GM21737 (cell line): ENCODE results near the gene KRT15.

Source experiments
- ATAC-seq: cut with Tn5 transposase; IDR thresholded peaks from one replicate; pipeline ENCODE4 v1.9.1; 2021; ENCODE audit warnings: mild to moderate bottlenecking, moderate library complexity; ENCODE audit not compliant: unreplicated experiment

Gene KRT15

DNA sequence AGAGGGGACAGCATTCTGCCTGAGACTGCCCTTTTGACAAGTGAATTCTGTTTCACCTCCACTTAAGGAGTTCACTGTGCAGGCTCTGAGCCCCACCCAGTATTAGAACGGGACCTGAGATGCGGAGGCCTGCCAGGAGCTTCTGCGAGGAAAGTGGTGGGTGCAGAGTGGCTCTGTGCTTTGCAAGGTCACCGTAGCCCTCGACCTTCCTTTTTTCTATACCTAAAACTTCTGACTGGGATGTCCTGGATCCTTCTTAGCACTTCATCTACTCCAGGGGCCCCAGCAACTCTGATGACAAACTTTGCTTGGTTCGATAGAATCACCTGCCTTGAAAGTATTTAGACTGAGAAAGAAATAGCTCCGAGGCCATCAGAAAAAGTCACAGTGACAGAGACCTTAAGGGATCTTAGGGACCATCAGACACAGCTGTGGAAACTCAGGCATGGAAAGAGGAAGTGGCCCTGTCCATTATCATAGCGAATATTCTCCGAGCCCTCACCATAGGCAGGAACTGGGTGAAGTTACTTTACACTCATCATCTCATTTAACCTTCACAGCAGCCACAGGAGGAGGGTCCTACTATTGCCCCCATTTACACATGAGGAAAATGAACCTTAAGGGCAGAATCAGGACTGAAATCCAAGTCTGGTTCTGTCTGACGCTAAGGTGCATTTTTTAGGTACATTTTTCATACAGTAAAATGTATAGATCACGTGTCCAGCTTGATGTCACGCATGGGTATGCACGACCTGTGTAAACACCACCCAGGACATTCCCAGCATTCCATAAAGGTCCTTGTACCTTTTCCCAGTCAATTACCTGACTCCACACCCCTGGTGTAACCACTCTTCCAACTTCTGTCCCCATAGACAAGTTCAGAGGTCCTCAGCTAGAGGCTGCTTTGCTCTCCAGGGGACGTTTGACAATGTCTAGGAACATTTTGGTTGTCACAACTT, 12.6 kb downstream of the KRT15 start:
- no peak for ATAC-seq

- no peak for ATAC-seq
Measured at GRCh38 chr17:41505007-41505808, 13.5 kb downstream of the KRT15 start, which contains the start of gene KRT13. Gene KRT13 (minus strand): TSS chr17:41505612. CDS start chr17:41505550, 62 bp downstream.

DNA sequence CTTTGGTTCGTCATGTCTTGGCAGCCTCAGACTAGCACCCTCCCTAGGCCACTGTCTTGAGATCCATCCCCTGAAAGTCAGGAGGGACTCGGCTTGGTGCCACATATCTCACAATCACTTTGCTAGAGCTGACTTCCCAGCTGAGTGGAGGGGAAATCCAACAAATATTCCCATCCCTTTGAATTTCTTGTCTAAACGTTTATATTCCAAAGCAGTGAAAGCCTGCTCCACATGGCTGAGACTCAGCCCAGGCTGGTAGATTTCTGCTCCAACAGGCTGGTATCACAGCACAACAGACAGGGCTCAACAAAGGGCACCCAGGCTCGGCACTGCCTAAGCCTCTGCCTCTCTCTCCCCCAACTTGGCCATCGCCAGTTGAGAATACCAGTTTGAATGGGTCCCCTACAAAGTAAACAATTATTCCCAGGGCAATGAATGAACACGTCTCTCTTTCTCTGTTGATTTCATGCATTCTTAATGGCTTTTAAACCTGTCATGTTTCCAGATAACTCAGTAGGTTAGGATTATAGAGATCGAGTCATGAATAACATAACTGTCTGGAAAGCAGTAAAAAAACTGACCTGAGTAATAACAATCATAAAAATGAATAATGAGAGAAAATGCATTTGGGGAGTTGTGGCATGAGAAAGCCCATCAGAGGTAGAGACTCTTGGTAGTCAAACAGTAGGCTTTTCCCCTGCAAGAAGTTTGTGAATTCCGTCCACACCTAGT, 14.3 kb downstream of the KRT15 start:
- no peak for ATAC-seq

- ATAC-seq = no peak
Measured at GRCh38 chr17:41503202-41503601, 15.5 kb downstream of the KRT15 start.

- no peak for ATAC-seq
Measured at GRCh38 chr17:41500131-41500911, 18.4 kb downstream of the KRT15 start.

DNA sequence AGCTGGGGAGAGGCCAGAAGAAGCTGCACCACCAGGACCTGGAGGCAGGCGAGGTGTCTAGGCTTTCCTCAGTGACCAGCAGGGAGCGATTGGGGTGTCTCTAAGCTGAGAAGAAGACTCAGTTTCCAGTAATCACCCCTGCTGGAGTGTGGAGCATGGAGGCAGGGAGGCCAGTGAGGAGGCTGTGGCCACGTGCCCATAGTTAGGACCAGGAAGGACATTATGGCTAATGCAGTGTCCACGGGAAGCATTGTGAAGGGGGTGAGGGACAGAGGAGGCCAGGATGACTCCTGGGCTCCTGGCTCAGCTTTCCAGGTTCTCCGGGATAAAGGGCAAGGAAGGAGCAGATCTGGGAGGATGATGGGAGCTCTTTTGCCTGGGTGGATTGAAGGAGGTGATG, 19.0 kb downstream of the KRT15 start:
- ATAC-seq = no peak

DNA sequence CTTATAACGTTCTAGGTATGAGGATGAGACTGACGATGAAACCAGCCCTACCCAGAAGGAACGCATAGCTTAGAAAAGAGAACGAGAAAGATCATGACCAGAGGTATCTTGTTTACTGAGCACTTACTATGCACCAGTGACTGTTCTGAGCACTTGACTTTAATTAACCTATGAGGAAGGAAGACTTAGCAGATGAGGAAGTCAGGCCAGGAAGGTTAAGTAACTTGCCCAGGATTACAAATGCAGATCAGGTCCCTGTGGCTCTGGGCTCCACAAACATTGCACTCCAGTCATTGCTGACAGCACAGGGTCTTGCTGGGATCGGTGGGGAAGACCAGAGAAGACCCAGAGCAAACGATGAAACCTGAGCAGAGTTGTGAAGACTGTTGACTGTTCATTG, 20.4 kb downstream of the KRT15 start:
- ATAC-seq = no peak

DNA sequence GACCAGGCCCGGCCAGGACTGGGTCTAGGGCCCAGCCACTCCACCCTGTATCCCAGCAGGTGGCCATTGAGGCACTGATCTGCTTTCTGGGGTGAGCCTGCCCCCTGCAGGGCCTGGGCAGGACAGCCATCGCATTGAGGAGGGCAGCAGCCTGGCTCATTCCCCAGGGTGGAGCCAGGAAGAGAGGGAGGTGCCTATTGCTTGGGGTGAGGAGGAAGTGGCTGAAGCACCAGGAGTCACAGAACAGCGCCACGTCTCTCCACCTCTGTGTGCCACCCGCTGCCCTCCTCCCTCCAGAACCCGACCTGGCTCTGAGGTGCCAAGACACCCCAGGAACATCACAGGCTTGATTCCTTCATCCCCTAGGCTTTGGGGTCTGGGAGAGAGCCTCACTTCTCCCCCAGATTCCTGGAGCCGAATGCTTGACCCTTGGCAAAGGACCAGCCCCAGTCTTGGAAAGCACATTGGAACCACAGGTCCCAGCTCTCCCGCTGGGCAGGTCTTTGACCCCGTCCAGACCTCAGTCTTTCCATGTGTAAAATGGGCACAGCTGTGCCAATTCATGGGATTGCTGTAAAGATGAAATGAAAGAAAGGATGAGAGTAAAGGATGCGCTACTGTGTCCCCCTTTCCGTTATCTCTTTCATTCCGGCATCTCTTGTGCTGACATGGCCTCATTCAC, 21.7 kb downstream of the KRT15 start:
- peak; percentile 65 for ATAC-seq

- no peak for ATAC-seq
Measured at GRCh38 chr17:41494524-41494923, 24.2 kb downstream of the KRT15 start.

- ATAC-seq = no peak
Measured at GRCh38 chr17:41492771-41493170, 25.9 kb downstream of the KRT15 start.

DNA sequence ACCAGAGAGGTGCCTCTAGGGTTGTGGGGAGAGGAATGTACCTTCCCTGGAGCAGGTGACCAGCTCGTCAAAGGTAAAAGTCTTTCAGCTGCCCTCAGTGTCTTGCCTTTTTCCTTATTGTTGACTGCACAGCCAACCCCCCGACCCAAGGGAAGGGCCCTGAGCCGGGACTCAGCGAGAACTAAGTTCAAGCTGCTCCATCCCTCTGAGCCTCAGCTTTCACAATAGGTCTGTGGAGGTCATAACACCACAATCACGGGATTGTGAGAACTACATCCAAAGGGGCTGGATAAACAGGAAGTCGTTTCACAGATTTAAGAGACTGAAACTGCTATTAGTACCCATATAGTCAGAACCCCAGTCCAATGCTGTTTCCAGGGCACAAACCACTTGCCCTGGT, 26.3 kb downstream of the KRT15 start:
- no peak for ATAC-seq

DNA sequence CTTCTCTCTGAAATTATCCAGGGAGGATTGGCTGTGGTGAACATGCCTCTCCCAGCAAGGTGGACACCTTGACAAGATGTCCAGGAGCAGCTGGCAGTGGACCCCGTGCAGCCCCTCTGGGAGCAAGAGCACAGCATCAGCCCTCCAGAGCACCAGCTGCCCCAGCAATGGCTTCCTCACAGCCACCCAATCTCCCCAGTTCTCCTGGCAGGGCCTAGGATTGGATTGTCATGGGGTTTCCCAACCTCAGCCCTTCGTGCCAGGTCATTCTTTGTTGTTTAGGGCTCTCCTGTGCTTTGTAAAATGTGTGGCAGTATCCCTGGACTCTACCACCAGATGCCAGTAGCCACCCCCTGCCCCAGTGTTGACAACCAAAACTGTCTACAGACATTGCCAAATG, 27.2 kb downstream of the KRT15 start:
- ATAC-seq = no peak

DNA sequence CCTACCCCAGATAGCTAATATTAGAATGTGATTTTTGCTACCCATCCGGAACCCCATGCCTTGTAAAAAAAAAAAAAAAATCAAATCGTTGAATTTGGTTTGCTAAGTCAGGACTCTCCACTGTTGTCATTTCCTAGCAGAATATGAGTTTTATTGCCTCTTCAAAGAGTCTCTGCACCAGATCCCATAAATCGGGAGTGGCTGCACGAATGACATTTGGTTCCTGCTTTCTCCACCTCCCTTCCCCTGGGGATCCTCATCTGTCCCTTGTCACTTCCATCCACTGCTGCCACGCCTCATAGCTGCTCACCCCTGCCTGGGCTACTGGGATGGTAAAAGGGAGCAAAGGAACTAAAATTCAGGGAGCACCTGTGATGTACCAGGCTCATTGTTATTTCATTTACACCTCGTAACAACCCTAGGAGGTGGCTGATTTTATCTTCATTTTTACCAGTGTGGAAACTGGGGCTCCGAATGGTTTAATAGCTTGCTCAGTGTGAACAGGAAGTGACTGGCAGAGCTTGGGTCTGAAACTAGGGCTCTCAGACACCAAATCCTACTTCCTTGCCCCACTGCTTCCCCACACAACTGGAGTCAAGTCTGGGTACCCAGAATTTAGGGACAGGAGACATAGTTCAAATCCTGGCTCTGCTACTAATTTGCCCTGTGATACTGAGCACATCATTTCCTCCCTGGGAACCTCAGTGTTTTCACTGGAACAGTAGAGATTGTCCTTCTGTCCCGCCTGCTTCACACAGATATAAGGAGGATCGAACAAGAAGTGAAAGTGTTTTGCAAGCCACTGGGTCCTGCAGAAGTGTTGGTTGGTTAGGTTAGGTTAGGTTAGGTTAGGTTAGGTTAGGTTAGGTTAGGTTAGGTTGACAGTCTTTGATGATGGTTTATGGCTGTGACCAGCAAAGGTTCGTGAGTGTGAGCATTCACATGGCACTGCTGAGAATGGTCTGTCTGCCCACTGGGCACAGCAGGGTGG, 28.4 kb downstream of the KRT15 start:
- ATAC-seq = no peak

DNA sequence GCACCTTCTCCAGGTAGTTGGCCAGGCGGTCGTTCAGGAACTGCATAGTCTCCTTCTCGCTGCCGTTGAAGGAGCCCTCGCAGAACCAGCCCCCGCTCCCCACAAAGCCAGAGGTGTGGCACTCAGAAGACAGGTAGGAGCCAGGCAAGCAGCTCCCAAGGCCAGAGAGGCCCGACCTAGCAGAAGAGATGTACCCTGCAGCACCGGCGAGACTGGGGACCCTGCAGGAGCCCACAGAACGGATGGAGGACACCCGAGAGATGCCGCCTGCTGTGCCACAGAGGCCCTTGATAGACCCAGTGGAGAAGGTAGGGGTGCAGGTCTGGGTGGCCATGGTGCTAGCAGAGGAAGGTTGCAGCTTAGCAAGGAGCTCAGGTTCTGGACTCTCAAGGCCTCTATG, 29.2 kb downstream of the KRT15 start, which contains the start of gene KRT36:
KRT36 (minus strand) TSS at position 380 of the 400 bp plus-strand sequence; CDS start at position 334, 46 bp downstream.
- ATAC-seq = no peak

DNA sequence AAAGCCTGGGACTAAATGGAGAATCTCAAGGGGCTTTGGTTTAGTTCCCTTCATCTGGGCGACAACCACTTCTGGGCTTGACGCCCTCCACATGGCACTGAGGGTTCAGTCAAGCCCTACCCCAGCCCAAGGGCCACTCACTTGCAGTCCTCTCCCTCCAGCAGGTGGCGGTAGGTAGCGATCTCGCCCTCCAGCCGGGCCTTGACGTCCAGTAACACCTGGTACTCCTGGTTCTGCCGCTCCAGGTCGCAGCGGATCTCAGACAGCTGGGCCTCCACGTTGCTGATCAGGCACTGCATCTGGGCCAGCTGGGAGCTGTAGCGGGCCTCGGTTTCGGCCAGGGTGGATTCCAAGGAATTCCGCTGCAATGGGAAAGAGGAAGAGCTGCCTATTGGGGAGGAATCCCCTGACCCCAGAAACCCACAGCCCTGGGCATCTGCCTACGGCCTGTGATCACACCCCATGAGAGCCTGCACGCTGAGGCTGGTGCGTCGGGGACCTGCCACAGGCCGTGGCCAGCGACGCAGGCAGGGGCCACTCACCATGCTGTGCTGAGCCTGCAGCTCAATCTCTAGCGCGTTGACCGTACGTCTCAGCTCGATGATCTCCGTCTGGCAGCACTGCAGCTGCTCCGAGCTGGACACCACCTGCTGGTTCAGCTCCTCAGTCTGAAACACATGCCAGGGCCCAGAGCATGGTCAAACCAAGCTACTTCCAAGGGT, 31.7 kb downstream of the KRT15 start:
- no peak for ATAC-seq

GRCh38 chr17:41486316-41486715, 32.4 kb downstream of the KRT15 start:
- ATAC-seq = no peak
